Right lobe of liver (tissue), 4 donors: ENCODE results near the gene ZKSCAN3.

Experiments
- CTCF ChIP-seq, 4 donors: fragments of 200-600 bp in 3 of 4; fragments of 450-650 bp in 1 of 4; IDR thresholded peaks; one replicate each; pipeline versions ENCODE4 v1.5.1 to v1.8.0; 2016 to 2022; ENCODE audit warnings: antibody characterized with exemption in 4 of 4, mild to moderate bottlenecking in 2 of 4
- POLR2A ChIP-seq: fragments of 450-650 bp; IDR thresholded peaks from one replicate; pipeline ENCODE4 v1.6.1; 2017; ENCODE audit warnings: antibody characterized with exemption, mild to moderate bottlenecking
- donor health status: DM: no; HTN: no; CAD: no.
- donor health status: DM: no; HTN: no; CAD: no.
- donor health status: DM: no; HTN: yes; CAD: no.

- no peak for TF ChIP-seq CTCF (IDR thresholded peaks at IDR 0.05)
- TF ChIP-seq POLR2A = no peak
These were observed 22.1 kb downstream of the ZKSCAN3 start for GRCh38 chr6:28371706-28372451.
